GM12801 (cell line): Measurements from ENCODE around the gene MIS18BP1.

ENCODE experiments used
- CTCF ChIP-seq: IDR thresholded peaks from one replicate; pipeline ENCODE4 v1.5.1; 2011; ENCODE audit warnings: control low read depth; ENCODE audit not compliant: insufficient read length; ENCODE audit errors: extremely low read depth

The MIS18BP1 gene

GRCh38 chr14:45253070-45253753 is at the start of gene MIS18BP1:
Gene MIS18BP1, minus strand, starts transcription at chr14:45253202. Its CDS starts 5,916 bp downstream, at chr14:45247286.
- no peak for TF ChIP-seq CTCF

- no peak for TF ChIP-seq CTCF
Measured at GRCh38 chr14:45298423-45299117, 45.6 kb upstream of the MIS18BP1 start.

GRCh38 chr14:45290547-45290946 is 37.5 kb upstream of the MIS18BP1 start:
- no peak for TF ChIP-seq CTCF

GRCh38 chr14:45287610-45288009 is 34.6 kb upstream of the MIS18BP1 start:
- TF ChIP-seq CTCF = no peak

GRCh38 chr14:45284802-45285201 is 31.8 kb upstream of the MIS18BP1 start:
- TF ChIP-seq CTCF = no peak

GRCh38 chr14:45271858-45272537 is 19.0 kb upstream of the MIS18BP1 start:
- no peak for TF ChIP-seq CTCF

- no peak for TF ChIP-seq CTCF
Measured at GRCh38 chr14:45270031-45270430, 17.0 kb upstream of the MIS18BP1 start.
